ENCODE results near the gene PPM1A. TPM values are rescaled to one million over a fixed set of nuclear protein-coding genes. Genes with fewer than 3 reads are reported as not detected.

PPM1A gene
- polyA plus RNA-seq, 10 donors = 48.2 to 85.4 (median 66.0) TPM

GRCh38 chr14:60222820-60223219 is 26.2 kb upstream of the PPM1A start:
- peak; percentile 43 to 52 (median 47) for DNase-seq

DNA sequence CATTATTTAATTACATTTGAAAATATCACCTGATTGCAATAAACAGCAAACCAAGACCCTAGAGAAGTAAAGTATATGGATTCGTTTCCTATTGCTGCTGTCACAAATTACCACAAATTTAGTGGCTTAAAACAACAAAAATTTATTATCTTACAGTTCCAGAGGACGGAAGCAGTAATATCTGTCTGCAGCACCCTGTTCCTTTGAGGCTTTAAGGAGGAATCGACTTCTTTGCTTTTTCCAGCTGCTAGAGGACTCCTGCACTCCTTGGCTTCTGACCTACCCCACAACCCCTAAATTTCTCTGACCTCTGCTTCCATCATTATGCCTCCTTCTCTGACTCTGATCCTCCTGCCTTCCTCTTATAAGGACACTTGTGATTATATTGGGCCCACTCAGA is 23.8 kb upstream of the PPM1A start:
- no peak for DNase-seq

- no peak for DNase-seq
Observed at GRCh38 chr14:60226298-60226697, 22.7 kb upstream of the PPM1A start.

- no peak for DNase-seq
Observed at GRCh38 chr14:60227291-60227690, 21.7 kb upstream of the PPM1A start.

GRCh38 chr14:60229614-60230013 is 19.4 kb upstream of the PPM1A start:
- no peak for DNase-seq

- DNase-seq = no peak
Observed at GRCh38 chr14:60232185-60232584, 16.8 kb upstream of the PPM1A start.

DNA sequence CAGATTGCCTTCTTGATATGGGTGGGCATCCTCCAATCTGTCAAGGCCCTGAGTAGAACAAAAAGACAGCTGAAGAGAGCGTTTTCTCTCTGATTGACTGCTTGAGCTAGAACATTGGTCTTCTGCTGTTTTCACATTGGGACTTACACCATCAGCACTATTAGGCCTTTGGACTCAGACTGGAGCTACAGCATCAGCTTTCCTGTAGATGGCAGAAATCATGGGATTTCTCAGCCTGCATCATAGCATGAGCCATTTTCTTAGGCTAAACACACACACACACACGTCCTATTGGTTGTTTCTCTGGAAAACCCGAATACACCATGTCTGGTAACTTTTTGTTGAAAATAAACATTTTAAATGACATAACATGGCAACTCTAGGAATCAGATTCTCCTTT is 15.8 kb upstream of the PPM1A start:
- DNase-seq = no peak

DNA sequence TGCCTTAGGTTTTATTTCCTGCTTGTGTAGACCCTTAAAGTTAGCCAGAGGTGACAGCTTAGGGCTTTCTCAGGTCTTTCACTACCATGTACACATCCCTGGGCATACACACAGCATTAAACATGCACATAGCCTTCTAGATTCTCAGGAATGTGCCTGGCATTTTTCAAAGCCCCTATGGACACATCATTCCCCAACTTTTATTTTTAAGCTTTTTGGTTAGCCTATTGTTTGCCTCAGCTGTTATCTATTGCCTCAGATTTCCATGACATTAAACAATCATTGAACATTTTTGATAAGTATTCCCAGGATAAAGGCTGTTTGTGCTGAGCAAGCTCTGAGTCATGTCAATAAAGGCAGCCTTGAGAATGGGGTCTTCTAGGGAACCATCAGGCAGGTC is 15.1 kb upstream of the PPM1A start:
- DNase-seq = no peak

- DNase-seq = no peak
Observed at GRCh38 chr14:60235440-60235839, 13.6 kb upstream of the PPM1A start.

- DNase-seq = no peak
Observed at GRCh38 chr14:60238955-60239354, 10.1 kb upstream of the PPM1A start.

- no peak for DNase-seq
Observed at GRCh38 chr14:60240139-60240856, 8.7 kb upstream of the PPM1A start.

- DNase-seq = peak in 2 of 3 donors; percentile 11 to 52
Observed at GRCh38 chr14:60241091-60241490, 7.9 kb upstream of the PPM1A start.

- DNase-seq = no peak
Observed at GRCh38 chr14:60242429-60242828, 6.6 kb upstream of the PPM1A start.

DNA sequence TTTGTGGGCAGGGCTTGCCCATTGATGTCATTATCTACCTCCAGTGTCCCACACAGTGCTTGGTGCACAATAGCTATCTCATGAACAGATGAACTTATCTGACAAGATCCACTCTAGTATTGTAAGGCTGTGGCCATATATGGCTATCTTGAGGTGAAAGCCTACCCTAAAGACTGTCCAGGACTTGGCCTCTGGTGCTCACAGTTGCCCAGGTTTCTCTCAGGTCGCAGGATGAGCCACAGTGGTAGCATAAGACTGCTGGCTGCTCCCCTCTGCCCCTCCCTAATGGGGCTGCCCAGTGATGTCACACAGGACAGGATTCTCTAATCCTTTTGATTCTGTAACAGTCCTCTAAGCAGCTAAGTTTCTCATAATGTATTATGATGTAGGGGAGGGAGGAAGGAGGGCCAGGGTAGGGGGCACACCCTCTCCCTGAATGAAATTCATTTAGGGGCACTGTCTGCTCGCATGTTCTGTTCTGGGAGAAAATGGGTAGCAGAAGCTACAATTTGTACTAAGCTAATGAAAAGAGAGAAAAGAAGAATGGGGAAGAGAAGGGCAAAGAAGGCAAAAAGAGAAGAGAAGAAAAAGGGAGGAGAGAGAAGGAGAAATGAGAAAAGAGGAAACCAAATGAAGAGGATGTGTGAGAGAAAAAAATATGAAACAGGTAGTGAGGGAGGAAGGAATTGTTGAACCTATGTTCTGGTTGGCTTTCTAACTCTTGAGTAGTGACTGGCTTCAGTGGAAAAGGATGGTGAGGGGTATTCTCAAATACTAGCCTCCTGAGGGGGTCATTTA is 3.4 kb upstream of the PPM1A start:
- no peak for DNase-seq

DNA sequence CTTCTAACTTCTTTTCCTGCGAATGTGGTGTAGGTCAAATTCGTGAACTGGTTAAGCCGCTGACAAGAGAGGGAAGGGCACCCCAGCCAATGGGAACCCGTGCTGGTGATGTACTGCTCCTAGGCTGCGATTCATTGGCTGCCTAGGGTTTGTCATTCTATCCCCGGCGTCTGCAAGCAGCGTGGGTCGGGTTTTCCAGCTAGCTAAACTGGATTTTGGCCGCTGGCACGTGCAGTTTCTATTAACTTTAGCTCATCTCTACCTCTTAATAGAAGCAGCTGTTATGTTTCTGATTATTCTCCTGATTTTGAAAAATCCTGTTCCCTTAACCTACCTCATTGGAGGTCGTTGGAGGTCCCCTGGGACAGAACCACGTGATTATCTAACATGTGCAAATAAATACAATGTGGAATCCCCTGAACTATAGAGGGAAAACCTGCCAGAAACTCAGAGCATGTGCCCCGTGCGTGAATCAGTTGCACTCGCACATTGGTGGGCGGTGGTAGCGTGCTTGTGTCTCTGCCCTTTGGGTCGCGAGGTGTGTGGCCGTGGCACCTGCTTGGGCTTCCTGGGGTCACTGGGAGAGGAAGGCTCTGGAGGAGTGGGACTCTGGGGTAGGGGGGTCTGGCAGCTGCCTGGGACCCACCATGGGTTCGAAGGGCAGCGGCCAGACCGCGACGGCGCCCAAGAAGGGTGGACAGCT is 876 bp upstream of the PPM1A start:
- peak; percentile 94 to 98 (median 95) for DNase-seq

DNA sequence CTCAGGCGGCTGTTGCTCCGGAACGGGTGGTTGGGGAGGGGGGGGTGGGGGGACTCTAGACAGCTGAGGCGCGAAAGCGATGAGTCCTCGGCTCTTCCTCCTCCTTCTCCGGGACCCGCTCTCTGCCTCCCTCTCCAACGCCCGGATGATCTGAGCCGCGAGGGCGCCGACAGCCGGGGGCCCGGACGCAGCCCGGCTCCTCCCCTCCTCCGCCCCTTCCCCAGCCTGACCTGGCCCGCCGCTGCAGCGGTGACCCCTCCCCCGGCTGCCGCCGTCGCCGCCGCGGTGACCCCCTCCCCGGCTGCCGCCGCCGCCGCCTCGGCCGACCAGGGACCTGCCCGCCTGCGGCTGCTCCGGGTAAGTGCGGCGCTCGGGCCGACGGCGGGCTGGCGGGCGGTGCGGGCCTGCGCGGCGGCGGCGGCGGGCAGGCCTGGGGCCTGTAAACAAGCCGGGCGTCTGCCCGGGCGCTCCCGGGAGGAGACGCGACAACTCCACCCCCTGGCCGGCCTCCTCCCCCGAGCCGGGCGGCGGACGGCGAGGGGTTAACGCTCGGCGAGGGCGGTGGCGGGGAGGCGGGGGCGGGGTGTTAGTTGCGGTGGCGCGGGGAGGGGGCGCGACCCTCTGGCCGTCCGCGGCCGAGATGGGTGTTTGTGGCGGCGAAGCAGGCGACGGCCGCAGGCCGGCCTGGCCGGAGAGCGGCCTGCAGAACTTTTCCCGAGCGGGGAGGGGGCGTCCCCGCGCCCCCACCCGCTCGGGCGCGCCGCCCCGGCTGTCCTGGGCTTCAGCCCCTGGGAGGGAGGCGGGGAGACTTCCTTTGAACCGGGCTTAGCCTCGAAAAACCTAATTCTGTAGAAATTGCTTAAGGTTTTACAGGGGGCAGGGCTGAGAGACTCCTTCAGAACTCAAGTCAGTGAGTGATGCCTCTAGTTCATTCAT is 568 bp downstream of the PPM1A start:
- DNase-seq = peak; percentile 68 to 87 (median 82)

DNA sequence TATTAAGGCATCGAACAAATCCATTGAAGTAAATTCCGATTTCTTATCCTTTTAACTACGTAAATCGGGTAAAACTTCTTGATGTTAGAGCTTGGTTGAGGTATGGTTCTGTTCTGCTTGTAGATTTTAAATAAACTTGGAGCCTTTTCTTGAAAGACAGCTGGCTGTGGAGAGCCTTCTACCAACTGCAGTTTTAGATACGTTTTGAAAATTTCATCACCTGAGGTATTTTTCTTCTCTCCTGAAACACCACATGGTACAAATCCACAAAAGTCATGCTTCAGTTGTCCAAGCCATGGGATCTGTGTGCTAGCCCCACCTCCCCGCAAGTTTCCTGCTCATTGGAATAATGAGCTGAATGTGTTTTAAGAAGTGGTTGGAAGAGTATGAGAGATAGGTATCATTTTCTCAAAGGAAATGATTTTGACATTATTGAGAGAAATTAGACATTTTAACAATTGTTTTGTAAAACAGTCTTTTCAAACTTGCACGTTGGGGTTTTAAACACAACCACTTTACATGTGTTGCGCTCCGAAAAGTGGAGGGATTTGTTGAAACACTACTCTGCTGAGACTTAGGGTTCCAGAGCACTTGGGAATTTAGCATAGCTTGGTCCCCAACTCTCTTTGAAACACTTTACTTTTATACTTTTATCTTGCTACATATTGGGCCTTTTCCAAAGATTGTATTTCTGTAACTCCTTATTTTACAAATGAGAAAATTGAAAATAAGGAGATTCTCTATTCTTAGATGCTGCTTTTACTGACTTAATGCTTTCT is 1.4 kb downstream of the PPM1A start:
- peak in 2 of 3 donors; percentile 10 to 19 for DNase-seq

DNA sequence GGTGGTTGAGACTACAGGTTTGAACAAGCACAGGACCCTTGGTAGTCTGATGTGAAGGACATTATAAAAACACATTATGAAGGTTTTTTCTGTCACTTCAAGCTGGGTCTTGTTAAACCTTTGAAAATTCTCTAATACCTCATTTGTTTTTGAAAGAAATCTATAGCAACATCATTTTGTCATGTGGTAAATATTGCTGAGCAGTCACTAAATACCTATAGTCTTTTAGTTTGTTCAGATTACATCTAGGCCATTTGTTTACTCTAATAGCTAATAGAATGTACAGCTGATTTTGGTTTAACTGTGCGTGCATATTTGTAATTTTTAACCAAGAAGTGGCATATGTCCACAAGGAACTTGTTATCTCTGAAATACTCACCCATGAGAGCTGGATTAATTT is 2.9 kb downstream of the PPM1A start:
- no peak for DNase-seq

GRCh38 chr14:60252630-60253029 is 3.6 kb downstream of the PPM1A start:
- DNase-seq = no peak

DNA sequence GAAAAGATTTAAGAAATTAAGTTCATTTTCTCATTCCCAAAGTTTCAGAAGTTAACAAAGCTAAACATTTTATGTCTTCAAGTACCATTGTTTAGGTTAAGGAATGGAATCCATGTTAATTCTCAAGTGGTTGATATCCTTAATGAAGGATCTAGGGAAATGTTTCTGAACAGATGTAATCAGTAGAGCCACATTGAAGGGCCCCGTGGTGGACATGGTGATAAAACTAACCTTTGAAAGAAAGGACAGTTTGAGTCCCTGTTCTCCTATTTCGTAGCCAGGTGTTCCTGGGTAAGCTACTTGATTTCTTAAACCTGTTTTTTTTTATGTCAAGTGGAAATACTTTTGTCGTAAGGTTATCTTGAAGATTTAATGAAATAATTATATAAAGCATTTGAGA is 4.6 kb downstream of the PPM1A start:
- DNase-seq = no peak

DNA sequence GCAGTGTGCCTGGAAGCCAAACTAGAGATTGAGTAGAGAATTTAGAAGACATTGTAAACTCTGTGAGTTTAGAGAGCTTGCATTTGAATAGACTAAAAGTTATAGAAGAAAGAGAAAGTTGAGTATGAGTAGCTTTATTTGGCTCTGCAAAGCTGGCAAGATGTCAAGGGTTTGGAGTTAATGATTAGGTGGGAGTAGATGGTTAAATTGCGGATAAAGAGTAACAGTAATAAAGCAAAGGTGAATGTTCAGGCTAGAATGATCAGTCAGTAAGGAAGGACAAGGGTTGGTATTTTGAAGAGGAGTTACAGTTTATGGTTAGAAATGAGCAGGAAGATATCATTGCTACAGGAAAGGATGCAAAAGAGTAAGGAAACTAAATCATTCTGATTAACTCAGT is 5.2 kb downstream of the PPM1A start:
- DNase-seq = no peak

Measured in muscle of back (tissue), 11 donors.